Hematopoietic multipotent progenitor cell treated with erythropoietin and hydrocortisone succinate and interleukin-3 and kit ligand, for 15 days (in vitro differentiated cells): ENCODE results near the gene ILRUN.
"Not testable (repeated sequence)": the region's sequence is repeated elsewhere in the genome, so short reads cannot be mapped to it uniquely, and the experiment has no call there.

ENCODE experiments used
- DNase-seq: peaks from one replicate; pipeline ENCODE4 v3.0.0-alpha.2; 2015; ENCODE audit warnings: low spot score

Gene ILRUN

DNA sequence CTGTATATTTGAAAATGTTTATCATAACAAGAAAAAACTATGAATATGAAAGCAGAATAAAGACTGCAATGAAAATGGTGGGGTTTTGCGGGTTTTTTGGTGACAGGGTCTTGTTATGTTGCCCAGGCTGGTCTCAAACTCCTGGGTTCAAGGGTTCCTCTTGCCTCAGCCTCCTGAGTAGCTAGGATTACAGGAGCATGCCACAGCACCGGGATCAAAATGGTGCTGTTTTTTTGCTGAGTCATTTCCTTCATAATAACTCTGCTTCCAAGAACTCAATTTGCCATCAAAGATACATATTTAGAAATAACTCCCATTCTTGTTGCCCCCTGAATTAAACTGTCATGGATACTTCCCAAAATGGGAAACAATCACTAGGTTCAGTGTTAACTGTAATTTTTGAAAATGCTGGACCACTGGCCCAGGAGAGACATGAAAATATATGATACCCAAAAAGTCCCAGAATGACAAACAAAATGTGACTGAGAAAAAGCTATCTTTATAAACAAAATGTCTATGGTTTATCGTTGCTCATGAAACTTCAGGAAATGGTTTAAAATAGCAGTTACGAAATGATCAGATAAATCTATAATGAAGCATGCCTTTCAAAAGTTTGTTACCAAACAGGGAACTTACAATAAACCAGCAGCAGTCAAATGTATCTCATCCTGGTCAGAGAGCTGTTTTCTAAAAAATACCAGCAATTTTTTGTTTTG, 32.2 kb downstream of the ILRUN start:
- DNase-seq: peak; percentile 88

DNA sequence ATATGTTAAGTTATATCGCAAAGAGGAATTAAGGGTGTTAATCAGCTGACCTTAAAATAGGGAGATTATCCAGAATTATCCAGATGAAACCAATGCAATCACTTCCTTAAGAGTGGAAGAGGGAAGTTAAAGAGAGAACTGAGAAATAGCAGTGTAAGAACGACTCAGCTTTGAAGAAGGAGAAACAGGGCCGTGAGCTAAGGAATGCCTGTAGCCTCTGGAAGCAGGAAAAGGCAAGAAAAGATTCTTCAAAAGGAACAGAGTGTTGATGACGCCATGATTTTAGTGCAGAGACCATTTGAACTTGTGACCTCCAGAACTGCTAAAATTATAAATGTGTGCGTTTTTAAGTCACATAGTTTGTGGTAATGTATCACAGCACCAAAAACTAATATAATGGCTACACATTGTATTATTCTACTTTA, 32.7 kb downstream of the ILRUN start:
- no peak for DNase-seq

DNA sequence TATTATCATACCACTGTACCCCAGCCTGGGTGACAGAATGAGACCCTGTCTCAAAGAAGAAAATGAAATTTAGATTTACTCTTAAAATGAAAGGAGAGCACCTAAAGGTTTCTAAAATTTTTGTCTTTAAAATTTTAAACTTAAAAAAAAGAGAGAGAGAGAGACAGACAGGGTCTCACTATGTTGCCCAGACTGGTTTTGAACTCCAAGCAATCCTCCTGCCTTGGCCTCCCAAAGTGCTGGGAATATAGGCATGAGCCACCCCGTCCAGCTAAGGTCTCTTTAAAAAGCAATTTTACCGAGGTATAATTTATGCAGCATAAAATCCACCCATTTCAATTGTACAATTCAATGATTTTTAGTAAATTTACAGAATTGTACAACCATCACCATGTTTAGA, 33.2 kb downstream of the ILRUN start:
- DNase-seq: no peak

DNA sequence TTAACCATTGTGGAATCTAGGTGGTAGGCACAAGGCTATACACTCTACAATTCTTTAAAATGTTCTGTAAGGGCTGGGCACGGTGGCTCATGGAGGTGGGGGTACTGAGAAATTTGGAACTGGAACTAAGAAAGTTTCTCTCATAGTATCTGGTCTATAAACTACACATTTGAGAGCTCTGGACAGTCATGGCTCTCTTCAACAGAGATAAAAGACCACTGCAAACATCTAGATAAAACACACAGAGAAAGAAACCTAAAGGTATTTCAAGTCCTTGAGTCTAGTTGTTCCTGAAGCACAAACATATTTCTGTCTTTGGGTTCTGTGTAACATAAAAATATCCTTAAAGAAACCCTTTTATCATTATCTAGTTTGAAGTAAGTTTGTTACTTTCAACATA, 35.2 kb downstream of the ILRUN start:
- peak; percentile 56 for DNase-seq

DNA sequence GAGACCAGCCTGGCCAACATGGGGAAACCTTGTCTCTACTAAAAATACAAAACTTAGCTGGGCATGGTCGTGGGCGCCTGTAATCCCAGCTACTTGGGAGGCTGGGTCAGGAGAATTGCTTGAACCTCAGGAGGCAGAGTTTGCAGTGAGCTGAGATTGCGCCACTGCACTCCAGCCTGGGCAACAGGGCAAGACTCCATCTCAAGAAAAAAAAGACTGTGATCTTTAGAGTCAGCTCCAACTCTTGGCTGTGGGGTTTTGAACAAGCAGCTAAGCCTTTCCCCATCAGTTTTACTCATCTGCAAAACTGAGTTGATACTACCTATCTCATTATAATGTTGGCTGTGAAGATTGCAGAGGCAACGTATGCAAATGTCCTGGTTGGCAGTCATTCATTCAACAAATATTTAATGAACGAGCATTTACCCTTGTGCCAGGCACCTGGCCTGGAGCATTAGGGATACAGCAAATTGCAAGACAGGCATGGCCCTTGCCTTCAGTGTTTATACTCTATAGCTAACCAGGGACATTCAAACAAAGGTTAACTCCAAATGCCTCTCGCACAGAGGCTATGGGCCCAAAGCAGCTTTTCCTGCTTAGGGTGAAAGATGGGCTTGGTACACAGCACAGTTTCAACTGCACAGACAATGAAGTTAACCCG, 37.8 kb downstream of the ILRUN start:
- DNase-seq: no peak

DNA sequence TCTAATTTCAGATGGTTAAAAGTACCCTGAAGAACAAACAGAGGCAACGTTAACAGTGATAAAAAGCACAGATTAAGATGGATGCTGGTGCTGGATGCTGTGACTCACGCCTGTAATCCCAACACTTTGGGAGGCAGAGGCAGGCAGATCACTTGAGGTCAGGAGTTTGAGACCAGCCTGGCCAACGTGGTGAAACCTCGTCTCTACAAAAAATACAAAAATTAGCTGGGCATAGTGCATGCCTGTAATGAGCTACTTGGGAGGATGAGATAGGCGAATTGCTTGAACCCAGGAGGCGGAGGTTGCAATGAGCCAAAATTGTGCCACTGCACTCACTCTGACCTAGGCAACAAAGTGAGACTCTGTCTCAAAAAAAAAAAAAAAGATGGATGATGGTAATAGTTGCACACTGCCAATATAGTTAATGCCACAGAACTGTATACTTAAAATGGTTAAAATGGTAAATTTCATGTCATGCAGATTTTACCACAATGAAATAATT, 38.5 kb downstream of the ILRUN start:
- DNase-seq: not testable (repeated sequence)

DNA sequence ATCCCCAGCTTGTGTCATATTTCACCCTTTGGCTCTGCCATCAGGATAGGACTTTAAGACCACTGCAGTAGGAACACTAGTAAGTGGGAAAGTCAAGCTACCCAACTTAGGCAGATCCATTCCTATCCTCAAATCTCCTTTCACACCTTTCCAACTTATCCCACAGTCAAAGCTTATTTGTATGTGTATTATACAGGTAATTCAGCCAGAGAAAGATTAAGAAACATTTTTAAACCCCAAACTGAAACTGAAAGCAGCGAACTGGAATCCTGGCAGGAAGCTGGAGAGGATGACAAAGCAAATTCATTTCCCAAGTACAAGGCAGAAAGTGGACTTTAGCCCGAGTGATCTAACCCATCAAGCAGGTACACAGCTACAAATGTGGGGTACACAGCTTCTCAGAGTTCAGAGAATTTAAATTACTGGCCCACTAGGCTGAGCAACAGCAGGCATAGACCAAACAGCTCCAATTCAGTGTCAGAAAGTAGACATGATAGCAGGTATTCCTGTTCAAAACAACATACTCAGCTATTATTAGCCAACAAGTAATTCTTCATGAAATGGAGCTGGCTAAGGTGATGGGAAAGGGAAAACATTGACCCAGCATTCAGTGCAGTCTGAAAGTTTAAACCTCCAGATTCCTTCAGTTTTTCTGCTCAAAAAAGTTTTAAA, 39.1 kb downstream of the ILRUN start:
- peak; percentile 79 for DNase-seq

DNA sequence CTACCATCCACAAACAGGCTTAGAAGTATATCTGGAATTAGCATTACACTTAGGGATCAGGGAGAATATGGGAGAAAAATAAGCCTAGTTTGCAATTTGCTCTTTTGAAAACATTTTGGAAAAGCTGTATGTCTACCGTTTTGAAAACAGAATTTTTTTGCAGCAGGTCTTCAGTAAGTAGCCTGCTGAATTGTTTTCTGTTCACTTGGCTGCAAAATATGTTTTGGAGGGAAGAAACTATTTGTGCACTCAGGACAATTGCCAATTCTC, 39.6 kb downstream of the ILRUN start:
- DNase-seq: no peak

DNA sequence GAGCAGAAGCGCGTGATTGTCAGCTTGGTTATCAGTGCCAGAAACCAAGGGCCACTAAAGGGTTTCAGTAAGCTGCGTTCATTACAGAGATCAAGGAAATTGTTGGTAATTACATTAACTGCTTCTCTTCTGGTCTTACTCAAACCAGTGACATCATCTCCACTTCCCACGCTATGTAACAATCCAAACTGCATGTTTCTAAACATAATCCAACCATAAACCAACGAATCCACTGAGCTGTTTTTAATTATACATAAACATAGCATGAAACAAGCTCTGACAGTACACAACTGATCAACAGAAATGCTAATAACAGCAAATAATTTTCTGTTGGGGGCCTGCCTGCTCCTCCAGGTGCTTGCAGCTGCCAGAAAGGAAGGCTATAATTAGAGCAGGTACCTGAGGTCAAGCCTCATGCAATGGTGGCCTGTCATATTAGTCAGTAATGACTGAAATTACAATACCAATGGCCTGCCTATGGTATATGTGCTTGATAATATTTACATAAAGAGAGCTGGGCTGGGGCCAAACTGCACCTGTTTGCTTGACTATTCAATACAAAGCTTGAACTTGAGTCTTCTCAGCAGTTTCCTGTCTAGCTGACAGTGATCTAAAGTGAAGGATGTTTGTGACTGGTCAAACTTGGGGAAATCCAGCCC, 40.1 kb downstream of the ILRUN start:
- DNase-seq: peak; percentile 53

DNA sequence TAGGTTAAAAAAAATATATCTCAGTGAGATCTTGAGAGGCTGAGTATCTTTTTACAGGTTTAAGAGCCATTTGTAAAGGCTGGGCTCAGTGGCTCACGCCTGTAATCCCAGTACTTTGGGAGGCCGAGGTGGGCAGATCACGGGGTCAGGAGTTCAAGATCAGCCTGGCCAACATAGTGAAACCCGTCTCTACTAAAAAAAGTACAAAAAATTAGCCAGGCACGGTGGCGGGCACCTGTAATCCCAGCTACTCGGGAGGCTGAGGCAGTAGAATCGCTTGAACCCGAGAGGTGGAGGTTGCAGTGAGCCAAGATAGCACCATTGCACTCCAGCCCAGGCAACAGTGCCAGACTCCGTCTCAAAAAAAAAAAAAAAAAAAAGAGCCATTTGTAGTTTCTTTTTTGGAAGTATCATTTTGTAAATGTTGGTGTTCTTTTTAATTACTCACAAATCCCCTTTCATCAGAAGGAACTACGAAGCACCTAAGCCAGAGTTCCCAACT, 40.6 kb downstream of the ILRUN start:
- not testable (repeated sequence) for DNase-seq

DNA sequence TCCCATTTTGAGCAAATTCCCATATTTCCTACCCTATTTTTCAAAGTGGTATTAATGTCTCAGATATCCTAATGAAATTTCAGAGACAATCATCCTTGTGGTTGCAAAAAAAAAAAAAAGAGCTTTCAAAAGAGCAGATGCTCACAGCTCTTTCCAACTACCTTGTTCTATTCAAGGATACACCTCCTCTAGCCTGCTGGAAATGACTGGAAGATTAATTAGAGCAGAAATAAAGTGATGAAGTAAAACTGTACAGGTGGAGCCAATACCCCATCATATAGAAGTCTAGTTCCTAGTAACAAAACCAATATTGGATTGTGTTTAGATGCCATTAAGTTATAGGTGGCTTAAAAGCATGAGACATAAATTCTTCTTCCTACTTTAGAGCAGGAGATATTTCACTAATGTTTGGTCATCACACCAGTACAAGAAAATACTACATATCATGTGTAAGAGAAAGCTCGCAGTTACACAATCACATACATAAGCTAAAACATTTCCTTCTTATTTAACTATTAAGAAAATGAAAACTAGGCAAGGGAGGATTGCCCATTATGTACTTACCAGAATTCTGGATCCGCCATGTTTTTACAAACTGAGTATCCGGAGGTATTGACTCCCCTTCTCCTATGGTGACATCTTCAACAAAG, 42.4 kb downstream of the ILRUN start:
- DNase-seq: no peak

DNA sequence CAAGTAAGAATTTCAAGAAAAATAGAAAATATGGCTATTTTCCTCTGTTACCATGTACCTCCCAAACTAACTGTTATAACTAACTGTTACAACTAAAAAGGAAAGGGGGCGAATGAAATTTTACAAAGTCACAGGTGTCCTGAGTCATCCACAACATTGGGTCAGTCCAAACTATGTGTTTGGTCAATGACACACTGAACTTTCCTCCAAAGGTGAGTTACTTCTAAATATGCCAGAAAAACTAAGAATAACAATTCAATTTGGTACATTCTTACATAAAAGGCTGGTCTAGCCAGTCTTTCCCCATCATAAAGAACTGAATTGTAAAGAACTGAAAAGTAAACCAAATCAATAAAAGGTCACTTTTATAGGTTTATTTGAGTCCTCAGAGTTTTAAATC, 44.3 kb downstream of the ILRUN start:
- no peak for DNase-seq

DNA sequence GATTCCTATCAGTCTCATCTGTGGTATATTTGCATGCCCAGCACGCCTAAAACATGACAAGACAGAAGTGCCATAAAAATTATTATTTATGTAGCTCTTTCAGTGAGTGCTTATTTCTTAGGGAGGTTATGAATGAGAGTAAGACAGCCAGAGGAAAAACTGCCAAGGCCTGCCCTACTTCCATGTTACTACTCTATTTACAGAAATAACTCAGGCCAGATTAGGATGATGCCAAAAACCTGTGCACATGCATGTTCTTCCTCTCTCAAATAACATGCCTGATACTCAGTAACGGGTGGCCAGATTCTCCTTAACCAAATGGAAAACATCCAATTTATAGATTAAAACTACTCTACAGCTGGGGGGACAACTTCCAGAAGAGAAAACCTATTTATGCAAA, 45.7 kb downstream of the ILRUN start:
- DNase-seq: no peak

DNA sequence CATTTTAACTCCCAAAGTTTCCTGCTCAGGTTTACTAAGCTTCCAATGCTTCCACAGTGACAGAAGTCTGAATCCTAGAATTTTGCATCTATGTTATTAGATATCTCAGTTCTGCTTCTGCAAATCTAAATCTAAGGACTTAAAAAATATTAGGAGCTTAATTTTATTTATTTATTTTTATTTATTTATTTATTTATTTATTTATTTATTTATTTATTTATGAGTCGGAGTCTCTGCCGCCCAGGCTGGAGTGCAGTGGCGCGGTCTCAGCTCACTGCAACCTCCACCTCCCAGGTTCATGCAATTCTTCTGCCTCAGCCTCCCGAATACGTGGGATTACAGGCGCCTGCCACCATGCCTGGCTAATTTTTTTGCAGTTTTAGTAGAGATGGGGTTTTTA, 46.3 kb downstream of the ILRUN start:
- DNase-seq: not testable (repeated sequence)

DNA sequence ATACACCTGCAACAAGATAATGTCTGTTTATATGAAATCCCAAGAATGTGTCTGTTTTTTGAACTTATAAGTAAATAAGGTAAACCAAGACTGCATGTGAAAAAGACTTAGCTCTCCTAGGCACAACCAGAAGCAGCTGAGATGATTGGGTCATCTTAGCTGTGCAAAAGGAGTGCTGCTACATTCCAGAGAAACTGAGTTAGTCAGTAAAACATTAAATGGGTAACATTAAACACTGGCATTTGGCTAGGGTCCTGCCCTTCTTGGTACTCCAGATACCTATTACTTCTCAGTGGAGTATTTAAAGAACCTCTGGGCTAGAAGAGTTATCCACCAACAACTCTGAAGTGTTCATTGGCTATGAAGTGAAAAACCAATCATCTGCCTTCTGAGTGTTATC, 47.8 kb downstream of the ILRUN start:
- DNase-seq: no peak
